GM10847 (cell line): Measurements from ENCODE around the gene TRIM64C.
"Not testable (repeated sequence)": the region's sequence is repeated elsewhere in the genome, so short reads cannot be mapped to it uniquely, and the experiment has no call there.

Source experiments
- POLR2A ChIP-seq: IDR thresholded peaks from 2 replicates; pipeline ENCODE4 v1.6.1; 2011; ENCODE audit not compliant: insufficient read length; ENCODE audit errors: extremely low read depth

Gene TRIM64C, protein sequence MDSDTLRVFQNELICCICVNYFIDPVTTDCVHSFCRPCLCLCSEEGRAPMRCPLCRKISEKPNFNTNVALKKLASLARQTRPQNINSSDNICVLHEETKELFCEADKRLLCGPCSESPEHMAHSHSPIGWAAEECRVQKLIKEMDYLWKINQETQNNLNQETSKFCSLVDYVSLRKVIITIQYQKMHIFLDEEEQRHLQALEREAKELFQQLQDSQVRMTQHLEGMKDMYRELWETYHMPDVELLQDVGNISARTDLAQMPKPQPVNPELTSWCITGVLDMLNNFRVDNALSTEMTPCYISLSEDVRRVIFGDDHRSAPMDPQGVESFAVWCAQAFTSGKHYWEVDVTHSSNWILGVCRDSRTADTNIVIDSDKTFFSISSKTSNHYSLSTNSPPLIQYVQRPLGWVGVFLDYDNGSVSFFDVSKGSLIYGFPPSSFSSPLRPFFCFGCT

DNA sequence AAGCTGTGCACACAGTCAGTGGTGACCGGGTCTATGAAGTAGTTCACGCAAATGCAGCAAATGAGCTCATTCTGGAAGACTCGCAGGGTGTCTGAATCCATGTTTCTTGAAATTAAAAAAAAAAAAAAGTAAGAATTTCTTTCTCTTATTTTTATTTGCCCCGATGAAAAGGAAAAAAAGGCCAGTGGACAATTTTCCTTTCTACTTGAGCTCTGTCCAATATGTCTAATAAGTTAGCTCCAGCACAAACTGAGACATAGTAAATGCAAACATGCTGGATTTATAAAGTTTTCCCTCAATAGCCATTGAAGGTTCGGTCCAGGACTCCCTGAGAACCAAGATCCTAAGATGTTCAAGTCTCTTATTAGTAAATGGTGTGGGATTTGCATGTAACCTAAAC is at the start of gene TRIM64C:
Gene TRIM64C (minus strand): TSS at position 101 of the 400 bp plus-strand sequence. CDS start 0 bp downstream, at position 101.
- not testable (repeated sequence) for TF ChIP-seq POLR2A

DNA sequence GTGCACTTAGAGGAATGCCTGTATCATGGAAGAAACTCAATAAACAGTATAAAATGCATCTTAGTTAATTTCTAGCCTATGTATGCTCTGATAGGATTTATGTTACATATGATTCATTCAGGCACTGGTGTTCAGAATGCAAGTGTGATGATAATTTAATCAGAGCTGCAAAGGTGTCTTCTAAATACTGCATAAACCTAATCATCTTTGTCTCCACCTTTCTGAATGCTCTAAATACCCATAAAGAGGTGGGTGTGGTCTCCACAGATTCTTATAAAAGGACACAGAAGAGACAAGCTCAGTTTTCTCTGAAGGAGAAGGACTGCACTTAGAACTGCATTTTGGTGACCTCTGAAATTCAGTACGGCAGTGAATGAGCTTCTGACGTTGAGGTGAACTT is 30.4 kb downstream of the TRIM64C start, which contains the start of gene TRIM49B:
Gene TRIM49B (plus strand): TSS at position 301 of the 400 bp plus-strand sequence. CDS start 2,777 bp downstream, outside the sequence.
- TF ChIP-seq POLR2A, result not testable (repeated sequence)
